SH-SY5Y (cell line): ENCODE measurements around the gene PPP3R2.

Experiments
- GATA2 ChIP-seq: IDR thresholded peaks from 2 replicates; pipeline ENCODE4 v1.6.1; 2011; ENCODE audit warnings: mild to moderate bottlenecking, low read depth, low read length
- GATA3 ChIP-seq: IDR thresholded peaks from 2 replicates; pipeline ENCODE4 v1.6.1; 2011; ENCODE audit warnings: low read depth, mild to moderate bottlenecking, low read length, moderate library complexity

GRCh38 chr9:101625876-101626275, 31.1 kb upstream of the PPP3R2 start:
- TF ChIP-seq GATA3 (no peak), GATA2 (no peak)
